SH-SY5Y (cell line): Measurements from ENCODE around the gene FAM174B.

Source experiments
- GATA2 ChIP-seq: IDR thresholded peaks from 2 replicates; pipeline ENCODE4 v1.6.1; 2011; ENCODE audit warnings: mild to moderate bottlenecking, low read depth, low read length
- GATA3 ChIP-seq: IDR thresholded peaks from 2 replicates; pipeline ENCODE4 v1.6.1; 2011; ENCODE audit warnings: low read depth, mild to moderate bottlenecking, low read length, moderate library complexity

- TF ChIP-seq GATA2: no peak
- TF ChIP-seq GATA3: no peak
These were observed 22.4 kb upstream of the FAM174B start for GRCh38 chr15:92677999-92678398.
